ENCODE results near the gene KAT2B.

The KAT2B gene

DNA sequence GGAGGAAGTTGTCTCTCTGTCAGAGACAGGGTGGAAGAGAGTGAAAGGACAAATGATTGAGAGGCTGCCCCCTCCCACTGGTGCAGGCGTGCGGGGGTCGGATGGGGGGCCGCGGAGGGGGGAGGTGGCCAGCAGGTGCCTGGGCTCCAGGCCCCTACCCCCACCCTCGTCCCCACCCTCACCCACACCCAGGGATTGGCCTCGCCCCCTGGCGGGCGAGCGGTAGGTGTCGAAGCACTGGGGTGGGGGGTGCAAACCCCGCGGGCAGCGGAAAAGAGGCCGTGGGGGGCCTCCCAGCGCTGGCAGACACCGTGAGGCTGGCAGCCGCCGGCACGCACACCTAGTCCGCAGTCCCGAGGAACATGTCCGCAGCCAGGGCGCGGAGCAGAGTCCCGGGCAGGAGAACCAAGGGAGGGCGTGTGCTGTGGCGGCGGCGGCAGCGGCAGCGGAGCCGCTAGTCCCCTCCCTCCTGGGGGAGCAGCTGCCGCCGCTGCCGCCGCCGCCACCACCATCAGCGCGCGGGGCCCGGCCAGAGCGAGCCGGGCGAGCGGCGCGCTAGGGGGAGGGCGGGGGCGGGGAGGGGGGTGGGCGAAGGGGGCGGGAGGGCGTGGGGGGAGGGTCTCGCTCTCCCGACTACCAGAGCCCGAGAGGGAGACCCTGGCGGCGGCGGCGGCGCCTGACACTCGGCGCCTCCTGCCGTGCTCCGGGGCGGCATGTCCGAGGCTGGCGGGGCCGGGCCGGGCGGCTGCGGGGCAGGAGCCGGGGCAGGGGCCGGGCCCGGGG, at the start of gene KAT2B:
KAT2B (plus strand) TSS at position 682 of the 783 bp plus-strand sequence; CDS start at position 714, 32 bp downstream.
- peak; percentile 53 for DNase-seq (ENCODE audit: low read depth)
- H3K4me3 ChIP-seq (ENCODE audit: low read depth, low read length), result peak within 1 kb of the TSS; percentile 82
- TF ChIP-seq, protein P1, sequence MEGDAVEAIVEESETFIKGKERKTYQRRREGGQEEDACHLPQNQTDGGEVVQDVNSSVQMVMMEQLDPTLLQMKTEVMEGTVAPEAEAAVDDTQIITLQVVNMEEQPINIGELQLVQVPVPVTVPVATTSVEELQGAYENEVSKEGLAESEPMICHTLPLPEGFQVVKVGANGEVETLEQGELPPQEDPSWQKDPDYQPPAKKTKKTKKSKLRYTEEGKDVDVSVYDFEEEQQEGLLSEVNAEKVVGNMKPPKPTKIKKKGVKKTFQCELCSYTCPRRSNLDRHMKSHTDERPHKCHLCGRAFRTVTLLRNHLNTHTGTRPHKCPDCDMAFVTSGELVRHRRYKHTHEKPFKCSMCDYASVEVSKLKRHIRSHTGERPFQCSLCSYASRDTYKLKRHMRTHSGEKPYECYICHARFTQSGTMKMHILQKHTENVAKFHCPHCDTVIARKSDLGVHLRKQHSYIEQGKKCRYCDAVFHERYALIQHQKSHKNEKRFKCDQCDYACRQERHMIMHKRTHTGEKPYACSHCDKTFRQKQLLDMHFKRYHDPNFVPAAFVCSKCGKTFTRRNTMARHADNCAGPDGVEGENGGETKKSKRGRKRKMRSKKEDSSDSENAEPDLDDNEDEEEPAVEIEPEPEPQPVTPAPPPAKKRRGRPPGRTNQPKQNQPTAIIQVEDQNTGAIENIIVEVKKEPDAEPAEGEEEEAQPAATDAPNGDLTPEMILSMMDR (conservative IDR thresholded peaks at IDR 0.05; ENCODE audit: low read depth, low read length), result peak; percentile 68

DNA sequence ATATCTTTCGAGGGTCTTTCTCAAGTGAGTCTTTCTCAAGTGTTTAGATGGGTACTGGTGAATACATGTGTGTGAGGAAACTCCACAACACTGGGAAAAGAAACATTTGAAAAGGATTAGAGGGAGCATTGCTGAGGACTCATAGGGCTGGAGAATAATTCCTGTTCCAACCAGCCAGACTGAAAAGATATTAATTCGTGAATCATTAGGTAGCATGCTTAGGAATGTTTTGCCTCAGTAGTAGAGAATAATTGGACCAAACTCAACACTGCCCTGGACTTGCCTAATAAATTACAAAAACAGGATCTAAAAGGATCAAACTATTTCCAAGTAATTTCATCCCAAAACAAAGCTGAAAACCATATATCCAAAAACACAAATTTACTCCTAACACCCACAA, 45.5 kb upstream of the KAT2B start:
- H3K4me3 ChIP-seq (ENCODE audit: low read depth, low read length), result no peak overlapping the region
- DNase-seq (ENCODE audit: low read depth), result no peak
- TF ChIP-seq, protein P1 (conservative IDR thresholded peaks at IDR 0.05; ENCODE audit: low read depth, low read length), result no peak

DNA sequence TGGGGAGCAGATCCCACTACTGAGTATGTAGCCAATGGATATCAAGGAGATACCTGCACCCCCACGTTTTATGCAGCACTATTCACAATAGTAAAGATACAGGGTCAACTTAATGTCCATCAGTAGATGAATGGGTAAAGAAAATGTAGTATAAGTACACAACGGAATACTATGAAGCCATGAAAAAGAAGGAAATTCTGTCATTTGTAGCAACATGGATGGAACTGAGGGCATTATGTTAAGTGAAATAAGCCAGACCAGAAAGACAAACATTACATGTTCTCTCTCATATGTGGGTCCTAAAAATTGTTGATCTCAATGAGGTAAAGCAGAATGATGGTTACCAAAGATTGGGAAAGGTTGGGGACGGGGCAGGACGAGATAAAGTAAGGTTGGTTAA, 42.7 kb upstream of the KAT2B start:
- DNase-seq (ENCODE audit: low read depth), result no peak
- TF ChIP-seq, protein P1 (conservative IDR thresholded peaks at IDR 0.05; ENCODE audit: low read depth, low read length), result no peak
- H3K4me3 ChIP-seq (ENCODE audit: low read depth, low read length), result no peak overlapping the region

DNA sequence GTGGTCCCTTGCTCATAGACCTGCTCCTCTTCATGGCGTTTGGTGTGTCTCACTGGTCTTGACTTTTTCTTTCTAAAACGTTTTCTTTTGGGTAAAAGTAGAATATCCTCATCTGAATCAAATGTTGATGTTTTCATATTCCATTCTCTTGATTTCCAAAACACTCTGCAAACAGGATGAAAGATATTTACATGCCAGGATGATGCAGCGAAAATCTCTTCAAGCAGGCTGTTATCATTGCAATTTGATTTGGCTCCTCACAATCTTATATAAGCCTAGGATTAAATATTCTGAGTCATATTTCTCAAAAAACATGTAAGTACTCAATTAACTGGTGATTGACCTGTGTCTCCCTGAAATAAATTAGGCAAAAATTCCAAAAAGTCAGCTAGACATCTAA, 38.3 kb upstream of the KAT2B start:
- TF ChIP-seq, protein P1 (conservative IDR thresholded peaks at IDR 0.05; ENCODE audit: low read depth, low read length), result no peak
- no peak overlapping the region for H3K4me3 ChIP-seq (ENCODE audit: low read depth, low read length)
- no peak for DNase-seq (ENCODE audit: low read depth)

DNA sequence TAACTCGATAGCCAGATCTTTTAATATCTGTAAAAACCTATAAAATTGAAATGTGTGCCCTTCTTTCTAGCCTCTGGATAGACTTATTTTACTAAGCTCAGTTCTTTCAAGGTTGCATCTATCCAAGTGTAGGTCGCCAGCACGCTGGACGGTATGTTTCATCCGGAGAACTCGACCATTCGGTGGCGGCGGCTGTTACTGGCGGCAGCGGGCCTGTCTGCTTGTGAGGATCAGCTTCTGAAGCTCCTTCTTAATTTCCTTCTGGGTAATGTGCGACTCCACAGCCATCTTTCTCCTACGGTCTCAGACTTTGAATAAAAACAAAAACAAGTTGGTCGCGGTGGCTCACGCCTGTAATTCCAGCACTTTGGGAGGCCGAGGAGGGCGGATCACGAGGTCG, 32.3 kb upstream of the KAT2B start:
- TF ChIP-seq, protein P1 (conservative IDR thresholded peaks at IDR 0.05; ENCODE audit: low read depth, low read length), result no peak
- DNase-seq (ENCODE audit: low read depth), result no peak
- H3K4me3 ChIP-seq (ENCODE audit: low read depth, low read length), result no peak overlapping the region

DNA sequence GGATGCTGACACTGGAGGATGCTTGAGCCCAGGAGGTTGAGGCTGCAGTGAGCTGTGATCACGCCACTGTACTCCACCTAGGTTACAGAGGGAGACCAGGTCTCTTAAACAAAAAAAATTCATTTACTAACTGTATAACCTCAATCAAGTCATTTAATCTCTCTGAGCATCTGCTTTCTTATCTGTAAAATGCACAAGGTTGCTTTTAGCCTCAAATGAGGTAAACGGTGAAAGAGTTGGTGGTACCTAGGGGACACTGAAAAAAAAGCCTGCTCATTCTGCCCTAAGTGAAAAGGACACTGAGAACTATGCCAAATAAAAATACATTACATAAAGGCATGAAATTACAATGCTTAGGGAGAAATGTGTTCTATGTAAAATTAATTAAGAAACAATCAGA, 31.6 kb upstream of the KAT2B start:
- TF ChIP-seq, protein P1 (conservative IDR thresholded peaks at IDR 0.05; ENCODE audit: low read depth, low read length), result no peak
- no peak for DNase-seq (ENCODE audit: low read depth)
- H3K4me3 ChIP-seq (ENCODE audit: low read depth, low read length), result no peak overlapping the region

DNA sequence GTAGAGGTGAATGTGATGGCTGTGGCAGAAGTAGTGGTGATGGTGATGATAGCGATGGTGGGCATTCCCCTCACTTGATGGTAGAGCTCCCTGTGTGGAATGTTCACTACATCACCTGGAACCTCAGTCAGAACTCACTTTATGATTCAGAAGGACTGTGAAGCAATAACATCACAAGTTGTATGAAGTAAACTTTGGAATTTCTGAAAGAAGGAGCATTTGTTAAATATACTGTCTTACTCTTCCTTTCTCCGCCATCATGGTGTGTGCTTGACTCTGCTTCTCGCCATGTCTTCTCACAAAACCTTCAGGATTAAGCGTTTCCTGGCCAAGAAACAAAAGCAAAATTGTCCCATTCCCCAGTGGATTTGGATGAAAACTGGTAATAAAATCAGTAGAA, 28.1 kb upstream of the KAT2B start, which contains the start of gene PP2D1:
PP2D1 (minus strand) TSS at position 101 of the 400 bp plus-strand sequence. CDS start 192 bp downstream, outside the sequence.
- no peak for DNase-seq (ENCODE audit: low read depth)
- TF ChIP-seq, protein P1 (conservative IDR thresholded peaks at IDR 0.05; ENCODE audit: low read depth, low read length), result no peak

More for the DNA sequence above, 28.1 kb upstream of the KAT2B start, which contains the start of gene PP2D1:
- no peak within 1 kb of the TSS for H3K4me3 ChIP-seq (ENCODE audit: low read depth, low read length)

Data from choroid plexus epithelial cell (primary cell).